Inferior parietal cortex (tissue), 1 donor: Measurements from ENCODE around the gene NFE2.
A peak's percentile ranks its signal among the peaks of the same experiment; 100 is the strongest.
"Not testable (repeated sequence)": the region's sequence is repeated elsewhere in the genome, so short reads cannot be mapped to it uniquely, and the experiment has no call there.

ENCODE experiments used
- DNase-seq: peaks from one replicate; pipeline ENCODE4 v3.0.0-alpha.2; 2016; ENCODE audit errors: extremely low spot score

The NFE2 gene

DNA sequence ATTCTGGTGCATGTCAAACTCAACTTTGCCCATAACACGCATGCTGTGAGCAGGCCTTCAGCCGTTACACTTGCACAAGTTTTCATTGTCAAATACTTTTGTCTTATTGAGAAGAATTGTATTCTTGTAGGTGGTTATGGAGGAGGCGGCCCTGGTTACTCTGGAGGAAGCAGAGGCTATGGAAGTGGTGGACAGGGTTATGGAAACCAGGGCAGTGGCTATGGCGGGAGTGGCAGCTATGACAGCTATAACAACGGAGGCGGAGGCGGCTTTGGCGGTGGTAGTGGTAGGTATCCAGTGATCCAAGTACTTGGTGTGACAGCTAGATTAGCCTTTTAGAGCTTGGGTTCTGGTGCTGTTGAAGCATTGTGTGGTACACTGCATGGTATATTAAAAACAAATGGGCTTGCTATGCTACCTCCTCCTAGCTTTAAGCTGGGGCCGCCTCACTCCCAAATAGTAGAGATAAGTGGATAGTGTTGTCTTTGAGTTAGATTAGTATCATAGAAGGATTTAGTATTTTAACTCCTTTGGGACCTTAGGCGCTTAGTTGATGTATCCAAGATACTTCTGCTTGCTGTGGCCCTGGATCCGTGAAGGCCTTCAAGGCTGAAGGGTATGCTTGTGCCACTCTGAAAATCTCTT lies 17.7 kb downstream of the NFE2 start:
- DNase-seq: no peak

DNA sequence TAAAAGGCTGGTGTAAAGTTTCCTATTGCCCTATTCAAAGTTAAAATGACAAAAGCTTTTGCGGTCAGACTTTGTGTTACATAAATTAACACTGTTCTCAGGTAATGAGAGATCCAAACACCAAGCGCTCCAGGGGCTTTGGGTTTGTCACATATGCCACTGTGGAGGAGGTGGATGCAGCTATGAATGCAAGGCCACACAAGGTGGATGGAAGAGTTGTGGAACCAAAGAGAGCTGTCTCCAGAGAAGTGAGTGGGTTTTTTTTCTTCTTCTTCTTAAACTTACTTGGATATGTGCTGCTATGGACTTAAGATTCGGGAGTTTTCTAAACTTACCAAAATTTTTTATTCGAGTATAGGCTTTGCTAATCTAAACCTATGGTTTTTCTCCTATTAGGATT lies 19.1 kb downstream of the NFE2 start:
- not testable (repeated sequence) for DNase-seq

DNA sequence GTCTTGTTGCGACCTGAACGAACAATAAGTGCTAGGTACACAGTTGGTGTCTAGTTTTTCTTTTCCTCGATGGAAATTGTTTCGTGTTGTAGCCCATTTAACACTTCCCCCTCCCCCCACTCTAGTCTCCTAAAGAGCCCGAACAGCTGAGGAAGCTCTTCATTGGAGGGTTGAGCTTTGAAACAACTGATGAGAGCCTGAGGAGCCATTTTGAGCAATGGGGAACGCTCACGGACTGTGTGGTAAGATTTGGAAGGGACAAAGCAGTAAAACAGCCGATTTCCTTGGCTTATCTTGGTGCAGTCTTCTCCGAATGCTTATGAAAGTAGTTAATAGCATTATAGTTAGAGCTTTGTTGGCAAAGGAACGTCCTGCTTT lies 19.6 kb downstream of the NFE2 start:
- not testable (repeated sequence) for DNase-seq

DNA sequence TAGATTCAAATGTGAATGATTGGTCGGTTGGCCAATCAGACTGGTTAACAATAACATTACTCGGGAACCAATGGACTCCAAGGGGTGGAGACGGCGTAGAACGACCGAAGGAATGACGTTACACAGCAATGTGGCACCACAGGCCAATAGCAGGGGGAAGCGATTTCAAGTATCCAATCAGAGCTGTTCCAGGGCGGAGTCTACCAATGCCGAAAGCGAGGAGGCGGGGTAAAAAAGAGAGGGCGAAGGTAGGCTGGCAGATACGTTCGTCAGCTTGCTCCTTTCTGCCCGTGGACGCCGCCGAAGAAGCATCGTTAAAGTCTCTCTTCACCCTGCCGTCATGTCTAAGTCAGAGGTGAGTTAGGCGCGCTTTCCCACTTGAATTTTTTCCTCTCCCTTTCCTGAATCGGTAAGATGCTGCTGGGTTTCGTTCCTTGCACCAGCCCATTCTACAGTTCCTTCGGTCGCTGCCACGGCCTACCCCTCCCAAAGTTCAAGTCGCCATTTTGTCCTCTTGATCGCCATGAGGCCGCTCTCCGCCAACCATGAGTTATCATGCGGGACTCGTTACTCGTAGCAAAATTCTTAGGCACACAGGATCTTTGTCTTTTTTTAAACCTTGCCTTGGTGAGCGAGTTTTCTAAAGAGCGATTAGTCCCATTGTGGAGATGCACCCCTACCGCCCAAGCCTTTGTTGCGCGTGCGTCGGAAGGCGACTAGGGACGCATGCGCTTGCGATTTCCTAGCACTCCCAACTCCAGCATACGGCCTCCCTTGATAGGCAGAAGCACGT lies 20.2 kb downstream of the NFE2 start, which contains the start of gene HNRNPA1:
Gene HNRNPA1, plus strand, starts transcription at position 259 of the 793 bp plus-strand sequence. Its CDS starts 82 bp downstream, at position 341.
- peak; percentile 100 for DNase-seq

DNA sequence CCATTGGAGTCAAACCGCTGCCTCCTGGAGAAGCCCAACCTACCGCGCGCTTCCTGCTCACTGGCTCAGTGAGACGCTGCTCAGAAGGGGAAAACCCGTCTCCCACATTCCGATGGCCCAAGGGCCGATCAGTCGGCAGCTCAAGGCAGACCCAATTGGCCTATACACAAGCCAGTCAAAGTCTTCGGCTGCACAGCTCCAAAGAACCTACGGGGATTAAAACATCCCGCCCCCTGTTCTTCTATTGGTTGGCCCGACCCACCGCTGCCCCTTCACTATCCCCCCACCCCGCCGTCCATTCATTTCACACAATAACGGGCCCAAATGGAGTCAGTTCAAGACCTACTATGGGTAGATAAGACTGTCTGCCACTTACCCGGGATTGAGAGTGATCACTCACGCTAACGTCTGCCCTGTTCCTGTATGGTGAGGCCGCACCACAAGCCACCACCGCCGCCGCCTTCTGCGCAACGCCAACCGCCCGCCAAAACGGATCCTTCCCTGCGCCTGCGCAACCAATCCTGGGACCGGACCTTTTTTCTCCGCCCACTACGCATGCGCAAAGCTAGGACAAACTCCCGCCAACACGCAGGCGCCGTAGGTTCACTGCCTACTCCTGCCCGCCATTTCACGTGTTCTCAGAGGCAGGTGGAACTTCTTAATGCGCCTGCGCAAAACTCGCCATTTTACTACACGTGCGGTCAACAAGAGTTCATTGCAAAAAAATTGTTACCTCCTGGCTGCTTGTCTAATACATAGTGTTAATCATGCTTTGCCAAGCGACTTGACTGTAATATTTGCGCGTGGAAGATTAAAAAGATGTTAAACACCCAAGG lies 21.0 kb downstream of the NFE2 start, which contains the start of gene CBX5:
Gene CBX5, minus strand, starts transcription at position 491 of the 836 bp plus-strand sequence. CDS start 22,472 bp downstream, outside the sequence.
- peak; percentile 99 for DNase-seq

DNA sequence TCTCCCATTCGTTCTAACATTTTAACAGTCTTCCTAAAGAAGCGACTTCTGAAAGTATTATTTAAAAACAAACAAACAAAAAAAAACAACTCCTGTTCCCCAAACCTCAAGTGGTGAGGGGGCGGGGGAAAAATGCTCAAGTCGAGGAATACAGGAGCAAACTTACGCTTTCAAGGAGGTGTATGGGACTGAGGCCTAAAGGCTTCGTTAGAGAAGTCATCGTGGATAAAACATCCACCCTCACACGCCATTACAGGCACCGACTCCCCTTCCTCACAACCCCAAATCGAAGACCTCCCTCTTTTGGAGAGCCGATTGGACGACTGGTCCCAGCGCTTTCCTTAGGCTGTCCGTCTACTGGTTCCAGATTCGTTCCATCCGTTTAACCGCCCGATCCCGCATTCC lies 21.6 kb downstream of the NFE2 start:
- DNase-seq: no peak

DNA sequence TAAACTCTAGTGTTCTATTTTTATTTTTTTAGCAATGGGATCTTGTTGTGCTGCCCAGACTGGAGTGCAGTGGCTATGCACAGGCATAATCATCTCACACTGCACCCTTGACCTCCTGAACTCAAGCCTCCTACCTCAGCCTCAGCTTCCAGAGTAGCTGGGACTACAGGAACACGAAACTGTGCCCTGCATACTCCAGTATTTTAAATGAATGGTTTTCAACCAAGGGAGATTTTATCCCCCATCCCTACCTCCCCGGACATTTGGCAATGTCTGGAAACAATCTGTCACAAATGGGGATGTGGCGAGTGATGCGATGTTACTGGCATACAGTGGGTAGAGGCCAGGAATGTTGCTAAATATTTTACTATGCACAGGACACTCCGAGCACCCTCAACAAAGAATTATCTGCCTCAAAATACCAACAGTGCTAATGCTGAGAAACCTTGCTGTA lies 23.0 kb downstream of the NFE2 start:
- DNase-seq: no peak

DNA sequence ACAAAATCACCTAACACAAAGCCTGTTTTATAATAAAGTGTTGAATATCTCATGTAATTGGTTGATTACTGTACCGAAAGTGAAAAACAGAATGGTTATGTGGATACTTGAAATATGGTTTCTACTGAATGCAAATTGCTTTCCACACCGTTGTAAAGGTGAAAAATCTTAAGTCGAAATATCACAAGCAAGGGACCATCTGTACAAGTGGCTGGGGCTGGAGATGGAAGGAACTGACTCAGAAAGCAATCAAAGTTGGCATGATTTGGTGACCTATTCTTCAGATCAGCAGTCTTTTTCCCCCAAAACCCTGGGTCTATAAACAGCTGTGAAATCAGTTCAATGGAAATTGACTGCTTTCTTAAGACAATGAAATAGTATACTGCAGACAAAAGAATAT lies 24.4 kb downstream of the NFE2 start:
- no peak for DNase-seq

DNA sequence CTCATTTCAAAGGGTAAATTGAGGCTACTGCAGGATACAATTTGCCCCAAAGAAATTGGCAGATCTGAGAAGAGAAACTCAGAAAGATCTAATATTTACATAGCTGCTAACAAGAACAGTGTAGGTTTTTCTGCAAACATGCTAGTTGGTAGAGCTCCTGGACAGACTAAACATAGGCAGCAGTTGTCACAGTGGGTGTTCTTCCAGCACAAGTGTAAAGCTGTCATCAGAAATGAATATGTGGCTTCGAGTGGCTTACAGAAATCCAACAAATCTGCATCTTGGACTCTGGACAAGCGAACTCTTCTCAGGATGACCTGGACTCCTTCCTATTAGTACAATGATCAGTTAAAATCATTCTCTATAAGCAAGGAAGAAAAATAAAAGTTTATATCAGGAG lies 26.8 kb downstream of the NFE2 start:
- no peak for DNase-seq

DNA sequence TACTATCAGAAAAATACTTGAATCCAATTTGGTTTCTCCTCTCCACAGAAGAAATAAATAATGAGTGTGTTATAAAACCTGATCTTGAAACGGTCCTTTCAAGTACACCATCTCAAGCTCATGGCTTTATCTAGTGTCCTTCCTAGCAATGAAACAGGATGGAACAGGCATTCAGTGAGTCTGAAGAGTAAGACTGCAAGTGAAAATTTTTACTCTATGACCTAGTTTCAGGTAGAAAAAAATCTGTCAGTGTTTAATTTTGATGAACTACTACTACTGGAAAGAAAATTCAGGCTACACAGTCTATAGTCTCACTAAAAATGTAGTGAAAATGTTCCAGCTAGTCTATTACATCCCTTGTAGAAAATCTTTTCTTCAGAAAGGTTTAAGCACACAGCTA lies 28.6 kb downstream of the NFE2 start:
- no peak for DNase-seq

DNA sequence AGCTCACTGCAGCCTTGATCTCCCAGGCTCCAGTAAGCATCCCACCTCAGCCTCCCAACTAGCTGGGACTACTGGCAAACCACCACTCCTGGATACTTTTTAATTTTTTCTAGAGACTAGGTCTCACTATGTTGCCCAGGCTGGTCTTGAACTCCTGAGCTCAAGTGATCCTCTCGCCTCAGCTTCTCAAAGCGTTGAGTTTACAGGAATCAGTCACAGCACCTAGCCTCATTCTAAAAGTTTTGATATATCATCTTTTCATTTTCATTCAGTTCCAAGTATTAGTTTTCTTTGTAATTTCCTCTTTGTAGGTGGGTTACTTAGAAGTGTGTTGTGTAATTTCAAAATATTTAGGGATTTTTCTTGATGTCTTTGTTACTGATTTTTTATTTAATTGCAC lies 30.5 kb downstream of the NFE2 start:
- DNase-seq: no peak

DNA sequence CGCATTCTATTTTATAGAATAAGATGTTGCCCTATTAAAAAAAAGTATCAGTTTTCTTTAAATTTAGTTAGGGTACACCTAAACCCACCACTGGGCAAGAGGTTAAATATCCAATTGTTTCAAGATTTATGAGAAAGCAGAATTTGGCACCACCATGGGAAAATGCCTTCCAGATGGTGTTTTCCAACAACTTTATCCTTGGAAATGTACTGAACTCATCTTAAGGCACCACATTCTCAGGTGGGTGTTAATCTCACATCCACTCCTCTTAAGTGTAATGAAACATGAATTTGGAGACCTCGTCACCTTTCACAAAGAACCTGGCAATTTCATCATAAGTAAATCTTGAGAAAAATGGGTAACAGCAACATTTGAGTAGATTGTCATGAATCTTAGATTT lies 34.0 kb downstream of the NFE2 start:
- DNase-seq: no peak

DNA sequence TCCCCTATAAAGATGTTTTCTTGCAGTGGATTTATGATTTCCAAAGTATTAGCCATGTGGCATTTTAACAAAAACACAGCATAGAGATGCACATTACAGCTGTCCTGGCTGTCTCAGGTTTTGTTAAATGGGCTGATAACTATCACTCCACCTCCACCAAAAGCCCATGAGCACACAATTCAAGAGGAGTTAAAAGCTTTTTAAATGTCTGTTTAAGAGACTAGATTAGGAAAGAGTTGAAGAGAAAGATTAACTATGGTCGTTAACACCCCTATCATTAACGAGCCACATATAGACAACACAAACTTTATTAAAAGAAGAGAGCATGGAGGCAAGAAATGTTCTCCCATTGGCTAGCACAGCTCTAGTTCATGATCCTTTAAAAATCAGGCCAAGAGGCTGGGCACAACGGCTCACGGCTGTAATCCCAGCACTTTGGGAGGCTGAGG lies 35.4 kb downstream of the NFE2 start:
- no peak for DNase-seq

DNA sequence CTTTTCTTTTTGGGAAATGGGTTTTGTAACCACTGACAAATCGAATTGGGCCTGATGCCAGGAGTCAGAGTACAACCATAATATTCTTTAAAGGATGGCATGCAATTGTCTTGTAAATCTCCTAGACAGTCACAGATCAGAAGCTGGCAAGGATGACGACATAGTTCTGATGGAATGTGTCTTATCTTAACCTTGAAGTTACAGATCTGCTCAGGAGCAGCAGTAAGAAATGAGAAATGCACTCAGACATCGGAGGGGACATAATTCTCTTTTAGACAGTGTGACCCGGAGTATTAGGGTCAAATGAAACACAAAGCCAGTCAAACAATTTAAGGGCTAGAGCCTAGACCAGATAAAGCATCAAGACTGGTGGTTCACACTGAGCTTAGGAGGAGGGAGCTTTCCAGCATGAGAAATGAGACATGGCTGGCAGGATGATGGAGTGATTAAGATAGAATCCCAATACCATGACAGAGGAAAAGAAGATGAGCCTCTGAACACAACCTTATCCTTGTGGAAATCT lies 38.4 kb downstream of the NFE2 start:
- DNase-seq: no peak

DNA sequence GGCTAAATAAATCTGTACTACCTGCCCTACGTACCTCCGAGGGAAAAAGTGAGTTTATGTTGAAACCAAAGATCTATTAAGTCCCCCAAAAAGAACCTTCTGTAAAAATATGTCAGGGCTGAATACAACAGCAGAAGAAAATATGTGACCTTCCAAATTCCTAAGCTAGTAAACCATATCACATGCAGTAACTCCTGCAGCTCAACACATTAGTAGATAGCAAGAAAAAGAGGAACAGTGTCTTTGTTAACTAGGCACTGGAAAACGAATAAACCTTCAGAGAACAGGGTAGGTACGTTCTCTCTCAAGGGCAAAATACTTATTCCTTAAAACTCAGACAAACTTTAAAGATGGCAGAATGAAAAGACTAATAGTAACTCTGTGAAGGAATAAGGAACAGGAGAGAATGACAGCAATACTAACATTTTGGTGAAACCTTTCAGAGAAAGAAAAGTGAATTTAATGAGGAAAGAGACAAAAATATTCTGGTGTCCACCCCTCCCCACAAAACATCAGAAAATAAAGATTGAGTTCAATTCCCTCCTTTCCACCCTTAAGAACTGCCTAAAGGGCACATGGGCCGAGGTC lies 38.9 kb downstream of the NFE2 start:
- DNase-seq: no peak

DNA sequence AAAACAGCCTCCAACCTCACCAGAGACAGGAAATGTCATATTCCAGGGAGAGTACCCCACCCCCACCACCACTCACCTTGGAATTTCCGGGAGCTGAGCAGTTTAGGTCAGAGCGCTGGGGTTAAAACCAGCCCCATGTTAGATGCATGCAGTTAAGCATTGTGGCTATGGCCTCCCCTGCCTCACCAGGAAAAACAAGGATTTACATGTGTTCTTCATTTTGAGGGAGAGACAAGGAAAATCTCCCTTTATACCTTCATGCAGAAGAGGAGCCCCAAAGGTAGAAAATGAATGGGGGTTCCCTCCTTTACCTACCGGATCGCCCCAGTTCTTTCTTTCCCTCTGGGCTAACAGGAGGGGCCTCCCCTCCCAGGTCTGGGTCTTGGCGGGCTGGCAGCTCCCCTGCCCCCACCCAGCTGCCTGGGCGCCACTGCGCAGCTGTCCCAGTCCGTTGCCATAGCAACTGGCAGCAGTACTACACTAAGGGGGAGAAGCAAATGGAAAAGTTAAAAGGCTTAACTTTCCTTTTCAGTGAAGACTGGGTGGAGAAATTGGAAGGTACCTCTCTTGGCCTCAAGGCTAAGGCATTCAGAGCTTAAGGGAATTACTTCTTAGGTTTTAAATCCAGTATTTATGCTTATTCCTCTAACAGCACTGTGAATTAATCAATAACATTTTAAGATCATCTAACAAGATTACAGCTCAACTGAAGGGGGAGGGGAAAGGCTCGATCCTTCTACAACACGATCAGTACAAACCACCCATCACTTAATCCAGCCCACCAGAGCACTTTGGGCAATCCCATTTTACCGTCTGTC lies 41.4 kb downstream of the NFE2 start:
- DNase-seq: peak; percentile 87

DNA sequence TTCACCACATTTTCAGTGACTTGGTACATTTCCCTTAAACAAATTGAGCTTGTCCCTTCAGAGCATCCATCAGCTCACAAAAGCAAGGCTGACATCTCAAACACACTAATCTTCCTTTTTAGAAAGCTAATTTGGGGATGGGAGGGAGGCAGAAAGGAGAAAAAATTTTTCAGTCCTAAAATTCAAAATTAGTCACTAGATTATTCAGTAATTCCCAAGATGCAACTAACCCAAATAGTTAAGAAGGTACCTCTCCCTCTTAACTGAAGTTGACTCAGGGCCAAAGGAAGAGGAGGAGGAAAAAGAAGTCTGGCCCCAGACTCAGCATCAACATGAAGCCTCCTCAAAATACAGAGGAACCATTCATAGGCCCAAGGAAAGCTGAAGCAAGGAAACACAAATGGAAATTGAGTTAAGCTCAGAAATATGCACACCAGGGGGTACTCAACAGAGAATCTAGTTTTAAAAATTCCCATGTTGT lies 42.6 kb downstream of the NFE2 start:
- no peak for DNase-seq

DNA sequence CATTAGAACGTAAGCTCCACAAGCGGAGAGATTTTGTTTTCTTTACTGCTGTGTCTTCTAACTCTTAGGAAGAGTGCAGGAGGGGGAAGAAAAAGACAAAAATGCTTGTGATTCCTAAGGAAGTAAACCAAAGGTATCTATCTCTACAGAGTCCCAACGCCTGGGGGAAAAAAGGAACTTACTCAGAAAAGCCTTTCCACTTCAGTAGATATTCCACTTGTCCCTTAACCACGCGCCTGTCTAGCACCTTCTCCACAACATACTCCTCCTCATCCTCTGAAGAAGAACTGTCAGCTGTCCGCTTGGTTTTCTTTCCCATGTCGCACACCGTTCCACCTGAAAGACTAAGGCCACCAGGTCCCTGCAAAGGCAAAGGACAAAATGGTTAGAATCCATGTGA lies 43.5 kb downstream of the NFE2 start:
- DNase-seq: no peak

DNA sequence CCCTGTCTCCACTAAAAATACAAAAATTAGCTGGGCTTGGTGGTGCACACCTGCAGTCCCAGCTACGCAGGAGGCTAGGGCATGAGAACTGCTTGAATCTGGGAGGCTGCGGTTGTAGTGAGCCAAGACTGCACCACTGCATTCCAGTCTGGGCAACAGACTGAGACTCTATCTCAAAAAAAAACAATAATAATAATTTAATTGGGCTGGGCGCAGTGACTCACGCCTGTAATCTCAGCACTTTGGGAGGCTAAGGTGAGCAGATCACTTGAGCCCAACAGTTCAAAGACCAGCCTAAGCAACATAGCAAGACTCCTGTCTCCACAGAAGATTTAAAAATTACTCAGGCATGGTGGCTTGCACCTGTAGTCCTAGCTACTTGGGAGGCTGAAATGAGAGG lies 47.6 kb downstream of the NFE2 start:
- no peak for DNase-seq

DNA sequence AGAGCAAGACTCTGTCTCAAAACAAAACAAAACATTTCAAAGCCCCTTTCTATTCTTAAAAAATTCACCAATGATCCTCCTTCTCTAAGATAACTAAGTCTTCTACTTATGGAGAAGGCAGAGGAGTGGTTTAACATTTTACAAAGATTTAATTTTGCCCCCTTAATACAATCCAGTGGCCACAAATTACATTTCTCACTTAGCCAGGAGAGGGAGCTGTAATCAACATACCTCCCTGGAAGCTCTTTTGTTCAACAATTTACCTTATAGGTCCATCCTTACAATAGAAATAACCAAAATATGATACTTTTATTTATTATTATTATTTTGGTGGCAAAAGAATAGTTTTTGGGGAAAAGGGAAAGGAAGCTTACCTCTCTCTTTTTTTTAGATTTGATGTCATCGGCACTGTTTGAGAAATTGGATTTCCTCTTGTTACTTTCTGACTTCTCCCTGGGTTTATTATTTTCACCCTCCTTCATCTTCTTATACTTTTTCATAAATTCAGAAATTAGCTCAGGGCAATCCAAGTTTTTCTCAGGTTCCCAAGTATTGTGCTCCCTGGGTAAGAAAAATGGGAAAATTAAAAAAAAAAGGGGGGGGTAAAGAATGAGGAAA lies 49.0 kb downstream of the NFE2 start:
- DNase-seq: peak; percentile 68
